Hepatic stellate cell (primary cell): ENCODE results near the gene TMEM14C.
"Not testable (repeated sequence)": the region's sequence is repeated elsewhere in the genome, so short reads cannot be mapped to it uniquely, and the experiment has no call there.

Source experiments
- DNase-seq: peaks from one replicate; pipeline ENCODE4 v3.0.0; 2011; ENCODE audit warnings: low spot score

TMEM14C gene

GRCh38 chr6:10720960-10721849 lies 1.7 kb upstream of the TMEM14C start:
- not testable (repeated sequence) for DNase-seq

GRCh38 chr6:10721850-10722569 lies 860 bp upstream of the TMEM14C start:
- no peak for DNase-seq

GRCh38 chr6:10722570-10722819 lies 375 bp upstream of the TMEM14C start:
- DNase-seq: no peak

- no peak for DNase-seq
These were observed 654 bp downstream of the TMEM14C start for GRCh38 chr6:10723567-10723881.

GRCh38 chr6:10725044-10725443 lies 2.2 kb downstream of the TMEM14C start:
- DNase-seq: no peak

GRCh38 chr6:10725716-10726115 lies 2.8 kb downstream of the TMEM14C start:
- DNase-seq: no peak

GRCh38 chr6:10730254-10730653 lies 7.4 kb downstream of the TMEM14C start:
- no peak for DNase-seq

- DNase-seq: no peak
These were observed 10.4 kb downstream of the TMEM14C start for GRCh38 chr6:10733151-10733715.

GRCh38 chr6:10733863-10734262 lies 11.0 kb downstream of the TMEM14C start:
- no peak for DNase-seq

- DNase-seq: no peak
These were observed 13.9 kb downstream of the TMEM14C start for GRCh38 chr6:10736731-10737130.

GRCh38 chr6:10740061-10740460 lies 17.2 kb downstream of the TMEM14C start:
- DNase-seq: no peak

- not testable (repeated sequence) for DNase-seq
These were observed 18.8 kb downstream of the TMEM14C start for GRCh38 chr6:10741643-10742042.

- DNase-seq: no peak
These were observed 19.4 kb downstream of the TMEM14C start for GRCh38 chr6:10742251-10742650.

- no peak for DNase-seq
These were observed 20.6 kb downstream of the TMEM14C start for GRCh38 chr6:10743515-10743914.

- DNase-seq: no peak
These were observed 22.2 kb downstream of the TMEM14C start for GRCh38 chr6:10745116-10745515.

GRCh38 chr6:10746915-10747250 lies 24.0 kb downstream of the TMEM14C start:
- no peak for DNase-seq

GRCh38 chr6:10747251-10747972 lies 24.5 kb downstream of the TMEM14C start, which contains the start of gene TMEM14B:
TMEM14B (plus strand) TSS chr6:10747805; CDS start chr6:10749246, 1,441 bp downstream.
- DNase-seq: peak; percentile 98

GRCh38 chr6:10749734-10750133 lies 26.9 kb downstream of the TMEM14C start:
- no peak for DNase-seq

- DNase-seq: not testable (repeated sequence)
These were observed 27.7 kb downstream of the TMEM14C start for GRCh38 chr6:10750568-10750967.

GRCh38 chr6:10751757-10752156 lies 28.9 kb downstream of the TMEM14C start:
- DNase-seq: not testable (repeated sequence)

- no peak for DNase-seq
These were observed 33.2 kb downstream of the TMEM14C start for GRCh38 chr6:10756085-10756484.

GRCh38 chr6:10759312-10759839 lies 36.5 kb downstream of the TMEM14C start:
- peak; percentile 38 for DNase-seq
